Measurements from ENCODE around the gene GNB1.
"Not testable (repeated sequence)": the region's sequence is repeated elsewhere in the genome, so short reads cannot be mapped to it uniquely, and the experiment has no call there.

The GNB1 gene

DNA sequence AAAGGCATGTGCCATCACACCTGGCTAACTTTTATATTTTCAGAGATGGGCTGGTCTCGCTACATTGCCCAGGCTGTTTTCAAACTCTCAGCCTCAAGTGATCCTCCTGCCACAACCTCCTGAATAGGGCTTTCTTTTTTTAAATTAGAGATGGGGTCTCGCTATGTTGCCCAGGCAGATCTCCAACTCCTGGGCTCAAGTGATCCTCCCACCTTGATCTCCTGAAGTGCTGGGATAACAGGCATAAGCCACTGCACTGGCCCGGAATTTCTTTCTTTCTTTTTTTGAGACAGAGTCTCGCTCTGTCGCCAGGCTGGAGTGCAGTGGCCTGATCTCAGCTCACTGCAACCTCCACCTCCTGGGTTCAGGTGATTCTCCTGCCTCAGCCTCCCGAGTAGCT is 34.7 kb downstream of the GNB1 start:
- not testable (repeated sequence) for DNase-seq

- no peak for DNase-seq
These were observed 37.2 kb downstream of the GNB1 start for GRCh38 chr1:1853593-1854257.

- DNase-seq, result no peak
These were observed 38.1 kb downstream of the GNB1 start for GRCh38 chr1:1852619-1853414.

- DNase-seq, result no peak
These were observed 43.0 kb downstream of the GNB1 start for GRCh38 chr1:1847890-1848289.

- DNase-seq, result no peak
These were observed 43.6 kb downstream of the GNB1 start for GRCh38 chr1:1847061-1847850.

- no peak for DNase-seq
These were observed 44.4 kb downstream of the GNB1 start for GRCh38 chr1:1846386-1846918.

DNA sequence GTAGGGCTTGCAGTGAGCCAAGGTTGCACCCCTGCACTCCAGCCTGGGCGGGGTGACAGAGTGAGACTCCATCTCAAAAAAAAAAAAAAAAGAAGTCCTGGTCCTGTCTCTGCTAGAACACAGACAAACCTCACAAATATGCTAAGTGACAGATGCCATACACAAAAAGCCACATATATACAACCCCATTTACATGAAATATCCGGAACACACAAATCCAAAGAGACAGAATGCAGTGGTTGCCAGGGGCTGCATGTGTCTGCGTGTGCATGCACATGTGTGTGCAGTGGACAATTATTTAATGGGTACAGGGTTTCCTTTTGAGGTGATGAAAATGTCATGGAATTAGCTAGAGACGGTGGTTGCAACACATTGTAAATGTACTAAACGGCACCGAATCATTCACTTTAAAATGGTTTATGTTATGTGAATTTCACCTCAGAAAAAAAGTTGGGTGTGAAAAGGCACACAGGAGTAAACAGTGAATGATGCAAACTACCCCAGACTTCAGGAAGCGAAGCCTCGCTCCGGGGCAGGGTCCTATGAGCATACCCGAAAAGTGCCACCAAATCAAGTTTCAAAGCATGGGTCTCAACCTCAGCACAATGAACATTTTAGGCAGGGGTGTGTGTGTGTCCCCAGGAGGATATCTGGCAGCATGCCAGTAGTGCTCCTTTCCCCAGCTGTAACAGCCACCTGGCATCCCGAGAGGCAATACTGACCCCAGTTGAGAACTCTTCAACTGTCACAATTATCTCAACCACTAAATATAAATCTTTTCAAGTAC is 48.3 kb downstream of the GNB1 start:
- no peak for DNase-seq

- no peak for DNase-seq
These were observed 49.3 kb downstream of the GNB1 start for GRCh38 chr1:1841575-1841995.

GRCh38 chr1:1839311-1839965 is 51.4 kb downstream of the GNB1 start:
- DNase-seq, result no peak

GRCh38 chr1:1836119-1836518 is 54.8 kb downstream of the GNB1 start:
- no peak for DNase-seq

DNA sequence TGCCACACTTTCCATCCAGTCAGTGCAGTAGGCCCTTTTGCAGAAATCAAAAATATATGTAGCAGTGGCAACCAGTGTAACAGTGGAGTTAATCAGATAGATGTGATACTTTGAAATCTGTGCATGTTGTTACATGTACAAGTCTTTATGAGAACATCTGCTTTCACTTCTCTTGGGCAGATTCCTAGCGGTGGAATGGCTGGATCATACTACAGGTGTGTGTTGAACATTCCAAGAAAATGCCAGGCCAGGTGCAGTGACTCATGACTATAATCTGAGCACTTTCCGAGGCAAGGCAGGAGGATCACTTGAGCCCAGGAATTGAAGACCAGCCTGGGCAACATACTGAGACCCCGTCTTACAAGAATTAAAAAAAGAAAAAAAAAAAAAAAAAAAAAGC is 55.3 kb downstream of the GNB1 start:
- no peak for DNase-seq

DNA sequence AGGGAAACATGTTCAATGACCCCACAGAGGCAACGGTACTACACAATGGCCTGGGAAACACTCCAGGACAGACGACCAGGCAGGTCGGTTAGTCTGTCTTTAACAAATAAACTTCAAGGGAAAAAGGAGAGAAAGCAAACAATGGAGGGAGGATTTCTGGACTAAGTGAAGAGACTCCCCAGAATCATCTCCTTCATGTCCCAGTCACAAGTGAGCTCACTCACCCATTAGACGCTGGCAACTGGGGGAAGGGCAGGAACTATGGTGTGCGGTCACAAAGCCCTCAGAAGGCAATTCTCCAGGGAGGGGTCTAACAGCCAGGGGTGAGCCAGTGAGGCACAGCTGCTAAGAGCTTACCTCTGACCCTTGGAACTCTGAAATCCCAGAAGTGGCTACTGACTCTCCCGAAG is 57.0 kb downstream of the GNB1 start:
- no peak for DNase-seq

DNA sequence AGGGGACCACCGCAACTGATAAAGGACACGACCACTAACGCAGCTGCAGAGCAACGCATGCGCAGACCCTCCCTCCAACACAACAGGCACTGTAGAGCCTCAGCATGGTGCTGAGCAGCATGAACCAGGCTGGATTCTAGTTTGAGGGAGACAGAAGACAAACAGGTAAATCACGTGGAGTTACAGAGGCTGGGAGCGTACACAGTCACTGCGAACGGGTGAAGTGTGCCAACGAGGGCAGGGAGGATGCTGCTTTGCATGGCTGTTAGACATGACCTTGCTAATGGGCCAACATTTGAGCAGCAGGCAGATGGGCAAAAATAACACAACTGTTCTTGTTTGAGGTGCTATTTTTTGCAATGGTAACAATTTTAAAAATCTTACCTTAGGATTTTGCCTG is 57.4 kb downstream of the GNB1 start:
- DNase-seq, result no peak

GRCh38 chr1:1832820-1833219 is 58.1 kb downstream of the GNB1 start:
- no peak for DNase-seq

DNA sequence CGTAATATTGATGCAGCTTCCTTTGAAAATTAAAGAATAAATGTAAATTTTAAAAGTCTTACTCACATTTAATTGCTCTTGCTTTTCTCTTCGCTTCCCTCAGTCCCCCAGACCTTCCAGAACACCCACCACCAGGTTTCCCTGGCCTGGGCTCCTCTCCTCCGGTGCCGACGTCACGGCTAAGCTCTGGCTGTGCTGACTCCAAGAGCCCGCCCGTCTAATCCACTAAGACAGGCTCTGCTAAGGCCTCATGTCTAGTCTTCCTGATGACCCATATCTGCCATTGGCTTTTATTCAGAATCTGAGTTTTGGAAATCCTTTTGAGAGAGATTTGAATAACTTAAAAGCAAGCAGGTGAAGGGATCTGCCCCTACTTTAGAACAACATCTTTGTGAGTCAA is 58.7 kb downstream of the GNB1 start:
- no peak for DNase-seq

DNA sequence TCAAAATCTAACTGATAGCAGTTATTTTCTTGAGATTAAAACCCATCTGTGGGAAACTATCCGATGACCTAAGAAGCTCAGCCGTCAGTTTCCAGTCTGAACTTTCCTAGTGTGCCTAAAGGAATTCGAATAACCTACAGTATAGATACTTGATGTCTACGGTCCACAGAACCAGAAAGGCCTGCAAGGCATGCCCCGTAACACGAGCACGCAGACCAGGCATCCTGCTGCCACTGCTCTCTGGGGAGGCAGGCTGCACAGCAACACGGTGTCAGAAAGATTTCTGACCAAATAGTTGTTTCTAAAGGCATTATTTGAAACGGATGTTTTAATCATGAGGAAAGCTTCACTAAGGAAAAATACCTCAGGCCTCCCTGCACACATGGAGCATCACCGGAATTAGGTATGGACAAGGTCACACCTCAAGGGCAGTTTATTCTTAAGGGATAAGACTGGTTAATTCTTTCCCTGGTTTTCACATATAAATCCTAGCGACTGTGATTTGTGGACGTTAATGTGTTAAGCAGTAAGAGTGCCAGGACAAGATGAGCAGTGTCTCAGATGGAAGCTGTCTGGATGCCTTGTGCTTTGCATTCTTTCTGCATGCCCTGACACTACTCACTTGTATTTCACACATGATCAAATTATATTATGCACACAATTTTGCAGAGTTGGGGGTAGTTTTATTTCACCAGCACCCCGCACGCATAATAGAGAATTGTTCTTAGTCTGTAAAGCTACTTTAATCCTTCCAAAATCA is 63.6 kb downstream of the GNB1 start:
- no peak for DNase-seq

- no peak for DNase-seq
These were observed 64.4 kb downstream of the GNB1 start for GRCh38 chr1:1826356-1827088.

GRCh38 chr1:1825217-1825616 is 65.7 kb downstream of the GNB1 start:
- DNase-seq, result no peak

- DNase-seq, result no peak
These were observed 71.1 kb downstream of the GNB1 start for GRCh38 chr1:1819762-1820161.

DNA sequence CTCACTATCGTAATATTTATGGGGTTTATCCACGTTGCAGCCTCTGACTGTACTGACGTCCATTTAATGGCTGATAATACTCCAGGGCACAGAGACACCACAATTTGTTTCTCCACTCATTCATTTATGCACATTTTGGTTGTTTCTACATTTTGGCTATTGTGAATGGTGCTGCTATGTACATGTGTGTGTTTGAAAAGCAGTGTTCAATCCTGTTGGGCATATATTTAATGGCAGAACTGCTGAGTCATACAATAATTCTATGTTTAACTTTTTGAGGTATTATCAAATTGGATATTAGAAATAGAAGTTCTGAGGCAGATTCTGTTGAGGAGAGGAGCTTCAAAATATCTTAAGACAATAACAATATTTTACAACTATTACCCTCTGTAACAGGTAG is 73.7 kb downstream of the GNB1 start:
- DNase-seq, result no peak

All from NCI-H748 treated with DMSO at 0.1 percent for 48 hours (cell line).